HepG2 (cell line): ENCODE results near the gene MEF2B. TPM values are rescaled to one million over a fixed set of nuclear protein-coding genes. Genes with fewer than 3 reads are reported as not detected.
A peak's percentile ranks its signal among the peaks of the same experiment; 100 is the strongest.

ENCODE experiments used
- BORCS8-MEF2B ChIP-seq: sonication (generic); formaldehyde crosslinking; IDR thresholded peaks from 2 replicates; pipeline ENCODE4 v1.8.0; 2022; ENCODE audit warnings: mild to moderate bottlenecking, missing genetic modification reagents
- CCDC6 ChIP-seq: sonication (generic); formaldehyde crosslinking; IDR thresholded peaks from 2 replicates; pipeline ENCODE4 v1.8.1; 2022; ENCODE audit warnings: mild to moderate bottlenecking, missing genetic modification reagents, moderate library complexity
- GATAD2A ChIP-seq: IDR thresholded peaks from 2 replicates; pipeline ENCODE4 v1.6.1; 2016
- KAT2B ChIP-seq: fragments of 150-350 bp; IDR thresholded peaks from 2 replicates; pipeline ENCODE4 v1.6.1; 2014; ENCODE audit warnings: low read depth, low read length, borderline replicate concordance
- KDM2A ChIP-seq: sonication (generic); formaldehyde crosslinking; IDR thresholded peaks from 2 replicates; pipeline ENCODE4 v1.4.0; 2020; ENCODE audit warnings: low read depth, missing genetic modification reagents, borderline replicate concordance
- MEIS2 ChIP-seq: sonication (generic); formaldehyde crosslinking; IDR thresholded peaks from 2 replicates; pipeline ENCODE4 v1.9.0; 2021; ENCODE audit warnings: mild to moderate bottlenecking, missing genetic modification reagents
- MIXL1 ChIP-seq: IDR thresholded peaks from 2 replicates; pipeline ENCODE4 v1.6.1; 2016
- MTA1 ChIP-seq: sonication (generic); formaldehyde crosslinking; IDR thresholded peaks from 2 replicates; pipeline ENCODE4 v1.4.0; 2020; ENCODE audit warnings: missing genetic modification reagents, mild to moderate bottlenecking, borderline replicate concordance
- MYC ChIP-seq: sonication (generic); formaldehyde crosslinking; IDR thresholded peaks from 2 replicates; pipeline ENCODE4 v1.9.0; 2021; ENCODE audit warnings: missing genetic modification reagents, borderline replicate concordance
- SAP130 ChIP-seq: IDR thresholded peaks from 2 replicates; pipeline ENCODE4 v1.6.1; 2016; ENCODE audit warnings: low read depth
- SMC3 ChIP-seq: IDR thresholded peaks from 2 replicates; pipeline ENCODE4 v1.6.1; 2011; ENCODE audit warnings: low read length, improper control_type of control experiment
- STAG1 ChIP-seq: sonication (generic); formaldehyde crosslinking; IDR thresholded peaks from 2 replicates; pipeline ENCODE4 v1.4.0; 2020; ENCODE audit warnings: missing genetic modification reagents
- ZNF138 ChIP-seq: sonication (generic); formaldehyde crosslinking; IDR thresholded peaks from 2 replicates; pipeline ENCODE4 v1.5.0; 2020; ENCODE audit warnings: mild to moderate bottlenecking, low read depth, missing genetic modification reagents
- ZNF446 ChIP-seq: sonication (generic); formaldehyde crosslinking; IDR thresholded peaks from 2 replicates; pipeline ENCODE4 v1.5.0; 2020; ENCODE audit warnings: mild to moderate bottlenecking, missing genetic modification reagents
- ZNF546 ChIP-seq: sonication (generic); formaldehyde crosslinking; conservative IDR thresholded peaks from 2 replicates; pipeline ENCODE4 v1.8.1; 2023; ENCODE audit warnings: mild to moderate bottlenecking, missing genetic modification reagents
- ZNF556 ChIP-seq: sonication (generic); formaldehyde crosslinking; IDR thresholded peaks from 2 replicates; pipeline ENCODE4 v1.4.0; 2020; ENCODE audit warnings: mild to moderate bottlenecking, missing genetic modification reagents, borderline replicate concordance
- ZNF563 ChIP-seq: sonication (generic); formaldehyde crosslinking; IDR thresholded peaks from 2 replicates; pipeline ENCODE4 v1.8.0; 2022; ENCODE audit warnings: mild to moderate bottlenecking, moderate library complexity, missing genetic modification reagents
- polyA plus RNA-seq, 8 experiments: library from polyadenylated mRNA; depleted of rRNA in 3 of 8; stranded (reverse) in 7 of 8; unstranded in 1 of 8; fragments of >200 nt; fragmentation: Illumina TruSeq in 4 of 8; extraction: Trizol in 4 of 8; gene quantifications; 2 replicates each; pipeline versions ENCODE4 v1.2.1 to v1.2.3, GENCODE V29; 2011 to 2016; ENCODE audit warnings: low read depth in 4 of 8, missing spikeins in 1 of 8, mixed read lengths in 1 of 8; ENCODE audit not compliant: insufficient read depth in 1 of 8
- total RNA-seq, 5 experiments: library from RNA; depleted of rRNA; stranded (reverse); fragments of >200 nt; fragmentation: Illumina TruSeq; extraction: Trizol; gene quantifications; 2 replicates each; pipeline ENCODE4 v1.2.3, GENCODE V29; 2016; ENCODE audit warnings: low read depth in 1 of 5
- TF ChIP-seq, protein P1 (sequence below): sonication (generic); formaldehyde crosslinking; IDR thresholded peaks from 2 replicates; pipeline ENCODE4 v1.4.0; 2020; ENCODE audit warnings: missing genetic modification reagents
- TF ChIP-seq, protein P2 (sequence below): sonication (generic); formaldehyde crosslinking; conservative IDR thresholded peaks from 2 replicates; pipeline ENCODE4 v1.4.0; 2020; ENCODE audit warnings: missing genetic modification reagents
- TF ChIP-seq, protein P3 (sequence below): sonication (generic); formaldehyde crosslinking; IDR thresholded peaks from 2 replicates; pipeline ENCODE4 v1.4.0; 2020; ENCODE audit warnings: missing genetic modification reagents, borderline replicate concordance
- TF ChIP-seq, protein P4 (sequence below): sonication (generic); formaldehyde crosslinking; conservative IDR thresholded peaks from 2 replicates; pipeline ENCODE4 v1.4.0; 2020; ENCODE audit warnings: missing genetic modification reagents
- TF ChIP-seq, protein P5 (sequence below): sonication (generic); formaldehyde crosslinking; IDR thresholded peaks from 2 replicates; pipeline ENCODE4 v1.4.0; 2020; ENCODE audit warnings: missing genetic modification reagents, borderline replicate concordance

MEF2B gene
- total and polyA plus RNA-seq, 2 of the 13 experiments (the other 11 are each of a cell fraction or from before 2014, with no cell fraction given): 1.2 to 1.7 TPM

DNA sequence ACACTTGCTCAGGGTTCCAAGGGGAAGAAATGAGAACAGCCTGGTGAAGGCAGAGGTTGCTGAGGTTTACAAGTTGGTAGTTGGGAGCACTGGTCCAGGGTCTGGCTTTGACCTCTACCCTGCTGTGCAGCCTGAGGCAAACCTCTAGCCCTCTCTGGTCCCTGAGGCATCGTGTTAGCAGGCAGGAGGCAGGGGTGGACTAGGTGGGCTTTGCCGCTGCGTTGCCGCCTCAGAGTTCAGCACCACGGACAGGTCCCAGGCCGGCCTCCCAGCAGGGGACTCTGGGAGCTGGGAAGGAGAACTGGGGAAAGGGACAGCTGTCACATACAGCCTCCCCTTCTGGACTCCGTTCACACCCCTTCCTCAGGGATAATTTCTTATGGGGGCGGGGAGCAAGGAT is 44.8 kb upstream of the MEF2B start (continued):
- peak; percentile 76; the same call in 1 of the 2 replicates for TF ChIP-seq ZNF138 (CRISPR knock-in tag)
- peak; percentile 42; the same call in 1 of the 2 replicates for TF ChIP-seq MYC
- TF ChIP-seq, protein P1, sequence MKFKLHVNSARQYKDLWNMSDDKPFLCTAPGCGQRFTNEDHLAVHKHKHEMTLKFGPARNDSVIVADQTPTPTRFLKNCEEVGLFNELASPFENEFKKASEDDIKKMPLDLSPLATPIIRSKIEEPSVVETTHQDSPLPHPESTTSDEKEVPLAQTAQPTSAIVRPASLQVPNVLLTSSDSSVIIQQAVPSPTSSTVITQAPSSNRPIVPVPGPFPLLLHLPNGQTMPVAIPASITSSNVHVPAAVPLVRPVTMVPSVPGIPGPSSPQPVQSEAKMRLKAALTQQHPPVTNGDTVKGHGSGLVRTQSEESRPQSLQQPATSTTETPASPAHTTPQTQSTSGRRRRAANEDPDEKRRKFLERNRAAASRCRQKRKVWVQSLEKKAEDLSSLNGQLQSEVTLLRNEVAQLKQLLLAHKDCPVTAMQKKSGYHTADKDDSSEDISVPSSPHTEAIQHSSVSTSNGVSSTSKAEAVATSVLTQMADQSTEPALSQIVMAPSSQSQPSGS: peak; percentile 50; the same call in 1 of the 2 replicates
- TF ChIP-seq, protein P2, sequence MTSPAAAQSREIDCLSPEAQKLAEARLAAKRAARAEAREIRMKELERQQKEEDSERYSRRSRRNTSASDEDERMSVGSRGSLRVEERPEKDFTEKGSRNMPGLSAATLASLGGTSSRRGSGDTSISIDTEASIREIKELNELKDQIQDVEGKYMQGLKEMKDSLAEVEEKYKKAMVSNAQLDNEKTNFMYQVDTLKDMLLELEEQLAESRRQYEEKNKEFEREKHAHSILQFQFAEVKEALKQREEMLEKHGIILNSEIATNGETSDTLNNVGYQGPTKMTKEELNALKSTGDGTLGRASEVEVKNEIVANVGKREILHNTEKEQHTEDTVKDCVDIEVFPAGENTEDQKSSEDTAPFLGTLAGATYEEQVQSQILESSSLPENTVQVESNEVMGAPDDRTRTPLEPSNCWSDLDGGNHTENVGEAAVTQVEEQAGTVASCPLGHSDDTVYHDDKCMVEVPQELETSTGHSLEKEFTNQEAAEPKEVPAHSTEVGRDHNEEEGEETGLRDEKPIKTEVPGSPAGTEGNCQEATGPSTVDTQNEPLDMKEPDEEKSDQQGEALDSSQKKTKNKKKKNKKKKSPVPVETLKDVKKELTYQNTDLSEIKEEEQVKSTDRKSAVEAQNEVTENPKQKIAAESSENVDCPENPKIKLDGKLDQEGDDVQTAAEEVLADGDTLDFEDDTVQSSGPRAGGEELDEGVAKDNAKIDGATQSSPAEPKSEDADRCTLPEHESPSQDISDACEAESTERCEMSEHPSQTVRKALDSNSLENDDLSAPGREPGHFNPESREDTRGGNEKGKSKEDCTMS: peak; percentile 82; the same call in 1 of the 2 replicates
- TF ChIP-seq, protein P3, sequence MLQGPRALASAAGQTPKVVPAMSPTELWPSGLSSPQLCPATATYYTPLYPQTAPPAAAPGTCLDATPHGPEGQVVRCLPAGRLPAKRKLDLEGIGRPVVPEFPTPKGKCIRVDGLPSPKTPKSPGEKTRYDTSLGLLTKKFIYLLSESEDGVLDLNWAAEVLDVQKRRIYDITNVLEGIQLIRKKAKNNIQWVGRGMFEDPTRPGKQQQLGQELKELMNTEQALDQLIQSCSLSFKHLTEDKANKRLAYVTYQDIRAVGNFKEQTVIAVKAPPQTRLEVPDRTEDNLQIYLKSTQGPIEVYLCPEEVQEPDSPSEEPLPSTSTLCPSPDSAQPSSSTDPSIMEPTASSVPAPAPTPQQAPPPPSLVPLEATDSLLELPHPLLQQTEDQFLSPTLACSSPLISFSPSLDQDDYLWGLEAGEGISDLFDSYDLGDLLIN (CRISPR knock-in tag): no peak
- TF ChIP-seq MEIS2 (CRISPR knock-in tag): peak; percentile 85
- TF ChIP-seq MTA1 (CRISPR knock-in tag): 0 out of 2 replicates have a peak, but pooled peaks have one; percentile 30
- peak; percentile 92 for TF ChIP-seq BORCS8-MEF2B (CRISPR knock-in tag)
- TF ChIP-seq ZNF563 (CRISPR knock-in tag): 0 out of 2 replicates have a peak, but pooled peaks have one; percentile 62
- TF ChIP-seq SMC3: no peak
- TF ChIP-seq GATAD2A: peak; percentile 43; the same call in 1 of the 2 replicates
- TF ChIP-seq SAP130: peak; percentile 79
- TF ChIP-seq KAT2B: no peak
- TF ChIP-seq MIXL1 (CRISPR knock-in tag): 0 out of 2 replicates have a peak, but pooled peaks have one; percentile 68
- 0 out of 2 replicates have a peak, but pooled peaks have one; percentile 11 for TF ChIP-seq STAG1 (CRISPR knock-in tag)
- peak; percentile 75; the same call in 1 of the 2 replicates for TF ChIP-seq ZNF446 (CRISPR knock-in tag)
- peak; percentile 80 for TF ChIP-seq KDM2A (CRISPR knock-in tag)
- 0 out of 2 replicates have a peak, but pooled peaks have one; percentile 32 for TF ChIP-seq ZNF546 (CRISPR knock-in tag)
- TF ChIP-seq ZNF556 (CRISPR knock-in tag): 0 out of 2 replicates have a peak, but pooled peaks have one; percentile 27
- TF ChIP-seq, protein P4, sequence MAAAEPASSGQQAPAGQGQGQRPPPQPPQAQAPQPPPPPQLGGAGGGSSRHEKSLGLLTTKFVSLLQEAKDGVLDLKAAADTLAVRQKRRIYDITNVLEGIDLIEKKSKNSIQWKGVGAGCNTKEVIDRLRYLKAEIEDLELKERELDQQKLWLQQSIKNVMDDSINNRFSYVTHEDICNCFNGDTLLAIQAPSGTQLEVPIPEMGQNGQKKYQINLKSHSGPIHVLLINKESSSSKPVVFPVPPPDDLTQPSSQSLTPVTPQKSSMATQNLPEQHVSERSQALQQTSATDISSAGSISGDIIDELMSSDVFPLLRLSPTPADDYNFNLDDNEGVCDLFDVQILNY (CRISPR knock-in tag): 0 out of 2 replicates have a peak, but pooled peaks have one; percentile 44
- TF ChIP-seq, protein P5, sequence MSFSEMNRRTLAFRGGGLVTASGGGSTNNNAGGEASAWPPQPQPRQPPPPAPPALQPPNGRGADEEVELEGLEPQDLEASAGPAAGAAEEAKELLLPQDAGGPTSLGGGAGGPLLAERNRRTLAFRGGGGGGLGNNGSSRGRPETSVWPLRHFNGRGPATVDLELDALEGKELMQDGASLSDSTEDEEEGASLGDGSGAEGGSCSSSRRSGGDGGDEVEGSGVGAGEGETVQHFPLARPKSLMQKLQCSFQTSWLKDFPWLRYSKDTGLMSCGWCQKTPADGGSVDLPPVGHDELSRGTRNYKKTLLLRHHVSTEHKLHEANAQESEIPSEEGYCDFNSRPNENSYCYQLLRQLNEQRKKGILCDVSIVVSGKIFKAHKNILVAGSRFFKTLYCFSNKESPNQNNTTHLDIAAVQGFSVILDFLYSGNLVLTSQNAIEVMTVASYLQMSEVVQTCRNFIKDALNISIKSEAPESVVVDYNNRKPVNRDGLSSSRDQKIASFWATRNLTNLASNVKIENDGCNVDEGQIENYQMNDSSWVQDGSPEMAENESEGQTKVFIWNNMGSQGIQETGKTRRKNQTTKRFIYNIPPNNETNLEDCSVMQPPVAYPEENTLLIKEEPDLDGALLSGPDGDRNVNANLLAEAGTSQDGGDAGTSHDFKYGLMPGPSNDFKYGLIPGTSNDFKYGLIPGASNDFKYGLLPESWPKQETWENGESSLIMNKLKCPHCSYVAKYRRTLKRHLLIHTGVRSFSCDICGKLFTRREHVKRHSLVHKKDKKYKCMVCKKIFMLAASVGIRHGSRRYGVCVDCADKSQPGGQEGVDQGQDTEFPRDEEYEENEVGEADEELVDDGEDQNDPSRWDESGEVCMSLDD (CRISPR knock-in tag): peak; percentile 67; the same call in 1 of the 2 replicates
- 0 out of 2 replicates have a peak, but pooled peaks have one; percentile 28 for TF ChIP-seq CCDC6 (CRISPR knock-in tag)
